Testis (tissue), 3 donors: ENCODE results near the gene RAG2. TPM values are rescaled to one million over a fixed set of nuclear protein-coding genes. Genes with fewer than 3 reads are reported as not detected.

Source experiments
- DNase-seq: peaks from one replicate; pipeline ENCODE4 v3.0.0-alpha.2; 2019
- H3K27ac ChIP-seq, 2 donors: fragments of 200-600 bp; sonication (generic); one replicate each; pipeline ENCODE4 v1.5.1; 2019
- H3K27me3 ChIP-seq: fragments of 200-600 bp; sonication (generic); one replicate; pipeline ENCODE4 v1.5.1; 2019
- H3K36me3 ChIP-seq: fragments of 200-600 bp; sonication (generic); one replicate; pipeline ENCODE4 v1.5.1; 2017; ENCODE audit warnings: low read depth; ENCODE audit errors: missing control alignments
- H3K4me1 ChIP-seq: fragments of 200-600 bp; sonication (generic); one replicate; pipeline ENCODE4 v1.5.1; 2019
- H3K4me3 ChIP-seq, 2 donors: fragments of 200-600 bp; sonication (generic); one replicate each; pipeline ENCODE4 v1.5.1; 2017 to 2019
- H3K9me3 ChIP-seq: fragments of 200-600 bp; sonication (generic); one replicate; pipeline ENCODE4 v1.5.1; 2017
- POLR2A ChIP-seq: fragments of 450-650 bp; IDR thresholded peaks from one replicate; pipeline ENCODE4 v1.6.1; 2017; ENCODE audit warnings: antibody characterized with exemption, mild to moderate bottlenecking, moderate library complexity
- WGBS, 2 donors: methylation state at CpG; one replicate each; pipeline ENCODE4 v1.1.5; 2018; 5-methylcytosine and 5-hydroxymethylcytosine counted together
- intact Hi-C: fragments of 100-400 bp; cut with DNase I; formaldehyde crosslinking; loops from one replicate; pipeline ENCODE4 v1.15.1; 2023; ENCODE audit warnings: low total_unique reads
- polyA plus RNA-seq: library from polyadenylated mRNA; stranded (reverse); fragments of 350-450 nt; fragmentation: Illumina TruSeq; extraction: RNeasy Lipid Tissue Mini Kit (QIAGEN cat#74804); gene quantifications from one replicate; pipeline ENCODE4 v1.2.3, GENCODE V29; 2014; ENCODE audit warnings: low read depth, low replicate concordance; ENCODE audit not compliant: insufficient read depth
- total RNA-seq, 2 donors: library from RNA; depleted of rRNA; stranded (reverse); fragments of >200 nt; gene quantifications; one replicate each; pipeline ENCODE4 v1.2.3, GENCODE V29; 2016
- TF ChIP-seq, protein P1 (sequence below), 3 experiments: fragments of 450-650 bp in 2 of 3; fragments of 200-600 bp in 1 of 3; sonication (generic) in 1 of 3; IDR thresholded peaks; one replicate each; pipeline ENCODE4 v1.5.1; 2016 to 2019; ENCODE audit warnings: antibody characterized with exemption in 3 of 3, mild to moderate bottlenecking in 2 of 3, moderate library complexity in 1 of 3

RAG2 gene
- total and polyA plus RNA-seq, 3 donors from 2014 or later: 0.25 to 2.9 (median 0.94) TPM

DNA sequence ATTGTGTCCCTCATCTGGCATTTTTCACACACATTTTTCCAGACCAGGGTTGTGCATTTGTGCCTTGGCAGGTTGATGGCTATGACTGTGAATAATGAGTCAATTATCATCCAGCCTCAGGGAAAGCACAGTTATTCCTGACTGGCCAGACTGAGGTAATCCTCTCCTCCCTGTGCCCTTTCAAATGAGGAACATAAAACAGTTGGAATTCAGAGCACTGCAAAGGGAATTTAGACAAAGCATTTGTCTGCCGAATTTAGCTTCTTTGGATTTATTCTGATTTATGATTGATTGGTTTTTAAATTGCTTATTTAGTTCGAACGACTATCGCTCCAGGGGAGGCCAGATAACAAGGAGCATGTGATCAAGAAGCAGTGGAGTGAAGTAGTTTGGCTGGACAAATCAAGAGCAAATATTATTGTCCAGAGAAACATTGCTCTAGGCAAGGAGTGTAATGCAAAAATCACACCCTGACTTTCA, 30.8 kb upstream of the RAG2 start:
- no peaks in the 10 kb centered on the region for H3K36me3 ChIP-seq
- 78 to 84% methylated on average over 4 of the region's 4 CpGs for WGBS, 2 donors
- no peak overlapping the region for H3K4me3 ChIP-seq
- intact Hi-C loops: no loop called here
- H3K9me3 ChIP-seq: no peaks in the 10 kb centered on the region
- no peak for TF ChIP-seq POLR2A
- TF ChIP-seq, protein P1, sequence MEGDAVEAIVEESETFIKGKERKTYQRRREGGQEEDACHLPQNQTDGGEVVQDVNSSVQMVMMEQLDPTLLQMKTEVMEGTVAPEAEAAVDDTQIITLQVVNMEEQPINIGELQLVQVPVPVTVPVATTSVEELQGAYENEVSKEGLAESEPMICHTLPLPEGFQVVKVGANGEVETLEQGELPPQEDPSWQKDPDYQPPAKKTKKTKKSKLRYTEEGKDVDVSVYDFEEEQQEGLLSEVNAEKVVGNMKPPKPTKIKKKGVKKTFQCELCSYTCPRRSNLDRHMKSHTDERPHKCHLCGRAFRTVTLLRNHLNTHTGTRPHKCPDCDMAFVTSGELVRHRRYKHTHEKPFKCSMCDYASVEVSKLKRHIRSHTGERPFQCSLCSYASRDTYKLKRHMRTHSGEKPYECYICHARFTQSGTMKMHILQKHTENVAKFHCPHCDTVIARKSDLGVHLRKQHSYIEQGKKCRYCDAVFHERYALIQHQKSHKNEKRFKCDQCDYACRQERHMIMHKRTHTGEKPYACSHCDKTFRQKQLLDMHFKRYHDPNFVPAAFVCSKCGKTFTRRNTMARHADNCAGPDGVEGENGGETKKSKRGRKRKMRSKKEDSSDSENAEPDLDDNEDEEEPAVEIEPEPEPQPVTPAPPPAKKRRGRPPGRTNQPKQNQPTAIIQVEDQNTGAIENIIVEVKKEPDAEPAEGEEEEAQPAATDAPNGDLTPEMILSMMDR (IDR thresholded peaks at IDR 0.05): no peak
- no peaks in the 10 kb centered on the region for H3K27me3 ChIP-seq
- no peaks in the 10 kb centered on the region for H3K4me1 ChIP-seq
- DNase-seq: no peak
- H3K27ac ChIP-seq: no peak overlapping the region

DNA sequence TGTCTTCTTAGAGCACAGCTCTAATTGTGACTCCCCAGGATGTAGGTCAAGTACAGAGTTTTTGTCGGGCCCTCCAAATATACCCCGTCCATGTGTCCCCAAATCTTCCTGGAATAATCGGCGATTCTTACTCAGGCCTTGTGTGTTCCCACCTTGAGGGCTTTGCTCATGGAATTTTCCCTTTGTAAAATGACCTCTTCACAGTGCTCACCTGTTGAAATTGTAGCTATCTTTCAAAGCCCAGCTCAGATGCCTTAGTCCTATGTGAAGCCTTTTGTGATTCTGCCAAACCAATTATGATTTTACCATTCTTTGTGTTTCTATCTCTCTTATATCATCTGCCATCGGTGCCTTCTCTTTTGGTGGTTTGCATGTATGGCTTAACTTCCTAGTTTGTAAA, 30.1 kb upstream of the RAG2 start:
- Histone ChIP-seq H3K27ac (no peak overlapping the region), H3K4me1 (no peaks in the 10 kb centered on the region), H3K27me3 (no peaks in the 10 kb centered on the region), H3K9me3 (no peaks in the 10 kb centered on the region), H3K4me3 (no peak overlapping the region), H3K36me3 (no peaks in the 10 kb centered on the region)
- no peak for TF ChIP-seq POLR2A
- TF ChIP-seq, protein P1 (IDR thresholded peaks at IDR 0.05): no peak
- WGBS, 2 donors: 93 to 96% methylated on average over 5 of the region's 5 CpGs
- no peak for DNase-seq
- intact Hi-C loops: no loop called here

DNA sequence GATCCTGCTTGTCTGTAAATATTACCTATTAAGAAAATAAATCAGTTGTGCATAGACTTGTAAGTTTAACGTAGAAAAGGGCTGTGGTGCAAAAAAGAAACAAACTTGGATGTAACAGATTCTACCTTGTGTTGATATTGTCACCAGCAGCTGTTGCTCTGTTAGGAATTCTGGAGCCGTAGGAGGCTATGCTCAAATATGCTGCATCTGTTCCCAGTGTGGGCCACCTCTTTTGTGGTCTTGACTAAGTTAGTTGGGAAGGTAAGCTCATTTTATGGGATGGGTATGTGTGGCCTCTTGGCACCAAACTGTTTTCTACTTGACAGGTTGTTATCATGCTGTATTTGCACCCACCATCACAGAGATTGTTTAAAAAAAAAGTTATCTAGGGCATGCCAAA, 29.4 kb upstream of the RAG2 start:
- TF ChIP-seq, protein P1 (IDR thresholded peaks at IDR 0.05): no peak
- no peak for TF ChIP-seq POLR2A
- WGBS, 2 donors: 75 to 82% methylated on average over 2 of the region's 2 CpGs
- no peak overlapping the region for H3K27ac ChIP-seq
- H3K9me3 ChIP-seq: no peaks in the 10 kb centered on the region
- no peak for DNase-seq
- no peaks in the 10 kb centered on the region for H3K4me1 ChIP-seq
- H3K36me3 ChIP-seq: no peaks in the 10 kb centered on the region
- intact Hi-C loops: no loop called here
- no peaks in the 10 kb centered on the region for H3K27me3 ChIP-seq
- no peak overlapping the region for H3K4me3 ChIP-seq

DNA sequence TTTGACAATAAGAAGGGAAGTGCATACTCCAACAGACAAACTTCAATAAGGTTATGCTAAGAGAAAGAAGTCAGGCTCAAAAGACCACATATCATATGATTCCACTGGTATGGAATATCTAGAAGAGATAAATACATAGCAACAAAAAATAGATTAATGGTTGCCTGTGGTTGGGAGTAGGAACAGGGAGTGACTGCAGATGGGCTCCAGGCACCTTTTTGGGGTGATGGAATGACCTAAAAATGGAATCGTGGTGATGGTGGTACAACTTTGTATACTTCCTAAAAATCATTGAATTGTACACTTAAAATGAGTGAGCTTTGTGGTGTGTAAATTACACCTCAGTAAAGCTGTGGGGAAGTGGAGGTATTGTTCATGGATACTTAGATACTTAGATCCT, 29.0 kb upstream of the RAG2 start:
- no peaks in the 10 kb centered on the region for H3K36me3 ChIP-seq
- no peaks in the 10 kb centered on the region for H3K9me3 ChIP-seq
- no peak for TF ChIP-seq POLR2A
- TF ChIP-seq, protein P1 (IDR thresholded peaks at IDR 0.05): no peak
- no peak overlapping the region for H3K27ac ChIP-seq
- DNase-seq: no peak
- no peaks in the 10 kb centered on the region for H3K27me3 ChIP-seq
- H3K4me1 ChIP-seq: no peaks in the 10 kb centered on the region
- H3K4me3 ChIP-seq: no peak overlapping the region
- intact Hi-C loops: no loop called here
- 79 to 83% methylated on average over 1 of the region's 1 CpG for WGBS, 2 donors

DNA sequence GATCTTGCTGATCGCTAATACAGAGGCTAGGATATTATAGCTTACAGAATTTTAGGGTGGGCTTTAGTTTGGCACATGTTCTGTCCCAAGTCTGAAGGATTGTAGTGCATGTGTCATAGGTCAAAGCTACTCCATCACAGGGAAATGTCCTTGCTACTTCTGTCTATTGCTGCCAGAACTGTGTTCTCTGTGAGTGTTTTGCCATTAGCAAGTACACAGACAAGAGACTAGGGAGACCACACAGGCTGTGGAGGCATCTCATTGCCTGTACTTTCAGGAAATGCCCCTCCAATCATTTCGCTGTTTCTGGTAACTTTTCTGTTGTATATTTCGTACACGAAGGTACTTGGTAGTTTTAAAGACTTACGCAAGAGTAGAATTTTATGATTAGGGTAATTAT, 25.5 kb upstream of the RAG2 start:
- intact Hi-C loops: no loop called here
- no peaks in the 10 kb centered on the region for H3K27me3 ChIP-seq
- no peak overlapping the region for H3K4me3 ChIP-seq
- no peaks in the 10 kb centered on the region for H3K36me3 ChIP-seq
- H3K9me3 ChIP-seq: no peaks in the 10 kb centered on the region
- TF ChIP-seq, protein P1 (IDR thresholded peaks at IDR 0.05): no peak
- no peak for TF ChIP-seq POLR2A
- H3K4me1 ChIP-seq: no peaks in the 10 kb centered on the region
- WGBS, 2 donors: 54 to 79% methylated on average over 5 of the region's 5 CpGs
- DNase-seq: no peak
- no peak overlapping the region for H3K27ac ChIP-seq
